T1000 (cell line): Measurements from ENCODE around the gene NOXA1.

Source experiments
- DNase-seq: peaks from one replicate; lab custom pipeline; 2025; ENCODE audit warnings: mixed read lengths; lab: John Stamatoyannopoulos, UW

NOXA1 gene

GRCh38 chr9:137387891-137388560 is 35.2 kb upstream of the NOXA1 start:
- DNase-seq: no peak

GRCh38 chr9:137388589-137389427 is 34.4 kb upstream of the NOXA1 start:
- no peak for DNase-seq

- DNase-seq: no peak
Observed at GRCh38 chr9:137389428-137389746, 33.8 kb upstream of the NOXA1 start.

- no peak for DNase-seq
Observed at GRCh38 chr9:137390553-137391410, 32.4 kb upstream of the NOXA1 start.

GRCh38 chr9:137391411-137391754 is 31.8 kb upstream of the NOXA1 start:
- no peak for DNase-seq

- no peak for DNase-seq
Observed at GRCh38 chr9:137392232-137393007, 30.8 kb upstream of the NOXA1 start.

- no peak for DNase-seq
Observed at GRCh38 chr9:137393176-137394150, 29.7 kb upstream of the NOXA1 start.

- no peak for DNase-seq
Observed at GRCh38 chr9:137394866-137395665, 28.1 kb upstream of the NOXA1 start.

- no peak for DNase-seq
Observed at GRCh38 chr9:137395666-137396010, 27.6 kb upstream of the NOXA1 start.

GRCh38 chr9:137396227-137396626 is 27.0 kb upstream of the NOXA1 start:
- DNase-seq: no peak

- no peak for DNase-seq
Observed at GRCh38 chr9:137396634-137397367, 26.4 kb upstream of the NOXA1 start.

GRCh38 chr9:137397675-137398423 is 25.3 kb upstream of the NOXA1 start:
- no peak for DNase-seq

- DNase-seq: no peak
Observed at GRCh38 chr9:137398561-137399468, 24.4 kb upstream of the NOXA1 start.

- no peak for DNase-seq
Observed at GRCh38 chr9:137402746-137403145, 20.4 kb upstream of the NOXA1 start.

- no peak for DNase-seq
Observed at GRCh38 chr9:137403269-137403668, 19.9 kb upstream of the NOXA1 start.

GRCh38 chr9:137404961-137405567 is 18.1 kb upstream of the NOXA1 start:
- DNase-seq: no peak

GRCh38 chr9:137405677-137406081 is 17.5 kb upstream of the NOXA1 start:
- DNase-seq: no peak
